Ascending aorta (tissue), 2 donors: ENCODE data around the gene KCNQ1. TPM values are rescaled to one million over a fixed set of nuclear protein-coding genes. Genes with fewer than 3 reads are reported as not detected.

Experiments used
- DNase-seq, 2 donors: peaks; one replicate each; pipeline ENCODE4 v3.0.0-alpha.2; 2019; ENCODE audit warnings: low spot score in 2 of 2
- H3K27ac ChIP-seq, 2 donors: fragments of 200-600 bp; sonication (generic); one replicate each; pipeline ENCODE4 v1.5.1; 2016 to 2017; ENCODE audit warnings: mild to moderate bottlenecking in 1 of 2
- H3K27me3 ChIP-seq: fragments of 200-600 bp; sonication (generic); one replicate; pipeline ENCODE4 v1.5.1; 2017
- H3K36me3 ChIP-seq, 2 donors: fragments of 200-600 bp; sonication (generic); one replicate each; pipeline ENCODE4 v1.5.1; 2016
- H3K4me1 ChIP-seq, 2 donors: fragments of 200-600 bp; sonication (generic); one replicate each; pipeline ENCODE4 v1.5.1; 2016 to 2017; ENCODE audit warnings: mild to moderate bottlenecking in 1 of 2
- H3K4me3 ChIP-seq, 2 donors: fragments of 200-600 bp; sonication (generic); one replicate each; pipeline ENCODE4 v1.5.1; 2016 to 2017; ENCODE audit warnings: mild to moderate bottlenecking in 1 of 2
- H3K9me3 ChIP-seq, 2 donors: fragments of 200-600 bp; sonication (generic); one replicate each; pipeline ENCODE4 v1.5.1; 2016
- intact Hi-C: fragments of 100-400 bp; cut with DNase I; formaldehyde crosslinking; loops from one replicate; pipeline ENCODE4 v1.15.1; 2023
- total RNA-seq: library from RNA; depleted of rRNA; stranded (reverse); fragments of >200 nt; gene quantifications from one replicate; pipeline ENCODE4 v1.1.0, GENCODE V29; 2016
- TF ChIP-seq, protein P1 (sequence below), 3 experiments: fragments of 200-600 bp in 2 of 3; fragments of 450-650 bp in 1 of 3; sonication (generic) in 2 of 3; IDR thresholded peaks; one replicate each; pipeline ENCODE4 v1.5.1; 2016 to 2019; ENCODE audit warnings: antibody characterized with exemption in 3 of 3, mild to moderate bottlenecking in 1 of 3, moderate library complexity in 1 of 3

Gene KCNQ1
- total RNA-seq, 1 donor from 2014 or later, result 2.3 TPM

- H3K36me3 ChIP-seq, result peaks cover 35 to 45% of the 10 kb centered on the region in 2 donors
- H3K4me3 ChIP-seq, result peak overlapping the region; percentile 73 to 93
- no peaks in the 10 kb centered on the region for H3K27me3 ChIP-seq
- peaks cover 12 to 26% of the 10 kb centered on the region in 2 donors for H3K4me1 ChIP-seq
- intact Hi-C loops, result loop anchor here (2.0 to 10.0 kb wide), 4 partner anchors 483 to 1021 kb away; partner anchors contain the start of gene CDKN1C
- no peaks in the 10 kb centered on the region for H3K9me3 ChIP-seq
- no peak for DNase-seq
- TF ChIP-seq, protein P1, sequence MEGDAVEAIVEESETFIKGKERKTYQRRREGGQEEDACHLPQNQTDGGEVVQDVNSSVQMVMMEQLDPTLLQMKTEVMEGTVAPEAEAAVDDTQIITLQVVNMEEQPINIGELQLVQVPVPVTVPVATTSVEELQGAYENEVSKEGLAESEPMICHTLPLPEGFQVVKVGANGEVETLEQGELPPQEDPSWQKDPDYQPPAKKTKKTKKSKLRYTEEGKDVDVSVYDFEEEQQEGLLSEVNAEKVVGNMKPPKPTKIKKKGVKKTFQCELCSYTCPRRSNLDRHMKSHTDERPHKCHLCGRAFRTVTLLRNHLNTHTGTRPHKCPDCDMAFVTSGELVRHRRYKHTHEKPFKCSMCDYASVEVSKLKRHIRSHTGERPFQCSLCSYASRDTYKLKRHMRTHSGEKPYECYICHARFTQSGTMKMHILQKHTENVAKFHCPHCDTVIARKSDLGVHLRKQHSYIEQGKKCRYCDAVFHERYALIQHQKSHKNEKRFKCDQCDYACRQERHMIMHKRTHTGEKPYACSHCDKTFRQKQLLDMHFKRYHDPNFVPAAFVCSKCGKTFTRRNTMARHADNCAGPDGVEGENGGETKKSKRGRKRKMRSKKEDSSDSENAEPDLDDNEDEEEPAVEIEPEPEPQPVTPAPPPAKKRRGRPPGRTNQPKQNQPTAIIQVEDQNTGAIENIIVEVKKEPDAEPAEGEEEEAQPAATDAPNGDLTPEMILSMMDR (IDR thresholded peaks at IDR 0.05), result no peak
- peak overlapping the region; percentile 89 to 93 for H3K27ac ChIP-seq
These were observed 43.3 kb upstream of the KCNQ1 start for GRCh38 chr11:2401436-2401984.

- peak overlapping the region in 1 of 2 donors; percentile 93 for H3K4me3 ChIP-seq
- H3K27me3 ChIP-seq, result no peaks in the 10 kb centered on the region
- H3K9me3 ChIP-seq, result no peaks in the 10 kb centered on the region
- peaks cover 29 to 39% of the 10 kb centered on the region in 2 donors for H3K36me3 ChIP-seq
- TF ChIP-seq, protein P1 (IDR thresholded peaks at IDR 0.05), result no peak
- intact Hi-C loops, result loop anchor here (10.0 kb wide), 2 partner anchors 483 to 837 kb away; partner anchors contain the start of gene CDKN1C
- H3K4me1 ChIP-seq, result peaks cover 12 to 26% of the 10 kb centered on the region in 2 donors
- no peak overlapping the region for H3K27ac ChIP-seq
- no peak for DNase-seq
These were observed 42.7 kb upstream of the KCNQ1 start for GRCh38 chr11:2402106-2402505.

- H3K27me3 ChIP-seq, result no peaks in the 10 kb centered on the region
- intact Hi-C loops, result loop anchor here (10.0 kb wide), 2 partner anchors 482 to 838 kb away; partner anchors contain the start of gene CDKN1C
- H3K27ac ChIP-seq, result no peak overlapping the region
- peaks cover 12 to 26% of the 10 kb centered on the region in 2 donors for H3K4me1 ChIP-seq
- H3K36me3 ChIP-seq, result peaks cover 23 to 31% of the 10 kb centered on the region in 2 donors
- no peak overlapping the region for H3K4me3 ChIP-seq
- DNase-seq, result no peak
- TF ChIP-seq, protein P1 (IDR thresholded peaks at IDR 0.05), result no peak
- H3K9me3 ChIP-seq, result no peaks in the 10 kb centered on the region
These were observed 41.7 kb upstream of the KCNQ1 start for GRCh38 chr11:2402890-2403645.

- H3K4me1 ChIP-seq, result peaks cover 7 to 14% of the 10 kb centered on the region in 2 donors
- H3K27me3 ChIP-seq, result no peaks in the 10 kb centered on the region
- H3K9me3 ChIP-seq, result no peaks in the 10 kb centered on the region
- no peak overlapping the region for H3K27ac ChIP-seq
- DNase-seq, result no peak
- H3K4me3 ChIP-seq, result no peak overlapping the region
- intact Hi-C loops, result loop anchor here (10.0 kb wide), 2 partner anchors 480 to 840 kb away; partner anchors contain the start of gene CDKN1C
- TF ChIP-seq, protein P1 (IDR thresholded peaks at IDR 0.05), result no peak
- H3K36me3 ChIP-seq, result peaks cover 18 to 26% of the 10 kb centered on the region in 2 donors
These were observed 40.0 kb upstream of the KCNQ1 start for GRCh38 chr11:2404735-2405196.

- no peaks in the 10 kb centered on the region for H3K27me3 ChIP-seq
- H3K9me3 ChIP-seq, result no peaks in the 10 kb centered on the region
- H3K27ac ChIP-seq, result no peak overlapping the region
- H3K4me1 ChIP-seq, result peaks cover 5 to 9% of the 10 kb centered on the region in 2 donors
- no peak overlapping the region for H3K4me3 ChIP-seq
- no peak for DNase-seq
- TF ChIP-seq, protein P1 (IDR thresholded peaks at IDR 0.05), result no peak
- intact Hi-C loops, result loop anchor here (10.0 kb wide), 2 partner anchors 478 to 842 kb away; partner anchors contain the start of gene CDKN1C
- H3K36me3 ChIP-seq, result peaks cover 18 to 26% of the 10 kb centered on the region in 2 donors
These were observed 38.4 kb upstream of the KCNQ1 start for GRCh38 chr11:2406451-2406850.
